Ovary (tissue), 3 donors: ENCODE measurements around the gene PROS1.

Source experiments
- CTCF ChIP-seq, 3 donors: fragments of 450-650 bp in 2 of 3; fragments of 200-600 bp in 1 of 3; IDR thresholded peaks; one replicate each; pipeline versions ENCODE4 v1.5.1 to v1.8.0; 2016 to 2022; ENCODE audit warnings: antibody characterized with exemption in 3 of 3, mild to moderate bottlenecking in 1 of 3
- POLR2A ChIP-seq: fragments of 450-650 bp; IDR thresholded peaks from one replicate; pipeline ENCODE4 v1.6.1; 2017; ENCODE audit warnings: antibody characterized with exemption, mild to moderate bottlenecking, moderate library complexity
- donor health status: DM: no; HTN: no; CAD: no.

GRCh38 chr3:93934366-93935046 lies 39.2 kb downstream of the PROS1 start:
- TF ChIP-seq CTCF (IDR thresholded peaks at IDR 0.05) (no peak), POLR2A (no peak)
